ENCODE data around the gene PCDHGA7. TPM values are rescaled to one million over a fixed set of nuclear protein-coding genes. Genes with fewer than 3 reads are reported as not detected.
"Not testable (repeated sequence)": the region's sequence is repeated elsewhere in the genome, so short reads cannot be mapped to it uniquely, and the experiment has no call there.

The PCDHGA7 gene
- total RNA-seq, 1 donor: 6.5 TPM

- Histone ChIP-seq H3K79me2 (ENCODE audit: insufficient read depth, low read length) (no peaks in the 10 kb centered on the region), H3K36me3 (ENCODE audit: insufficient read depth, low read length) (peaks cover 4% of the 10 kb centered on the region), H3K27ac (ENCODE audit: low read depth, low read length) (no peak within 1 kb of the TSS), H3K4me2 (ENCODE audit: insufficient read depth, low read length) (no peak within 1 kb of the TSS), H3K4me1 (ENCODE audit: insufficient read depth, low read length) (no peaks in the 10 kb centered on the region), H4K20me1 (ENCODE audit: insufficient read depth, low read length) (no peaks in the 10 kb centered on the region), H3K4me3 (ENCODE audit: insufficient read depth, low read length) (peak within 1 kb of the TSS; percentile 2), H2AFZ (ENCODE audit: low read length) (no peak within 1 kb of the TSS), H3K9me3 (ENCODE audit: low read depth, low read length) (peaks cover 22% of the 10 kb centered on the region), H3K27me3 (ENCODE audit: insufficient read depth, low read length) (no peaks in the 10 kb centered on the region)
- no peak for DNase-seq (ENCODE audit: insufficient read length, low spot score, missing footprints)
- TF ChIP-seq, protein P1, sequence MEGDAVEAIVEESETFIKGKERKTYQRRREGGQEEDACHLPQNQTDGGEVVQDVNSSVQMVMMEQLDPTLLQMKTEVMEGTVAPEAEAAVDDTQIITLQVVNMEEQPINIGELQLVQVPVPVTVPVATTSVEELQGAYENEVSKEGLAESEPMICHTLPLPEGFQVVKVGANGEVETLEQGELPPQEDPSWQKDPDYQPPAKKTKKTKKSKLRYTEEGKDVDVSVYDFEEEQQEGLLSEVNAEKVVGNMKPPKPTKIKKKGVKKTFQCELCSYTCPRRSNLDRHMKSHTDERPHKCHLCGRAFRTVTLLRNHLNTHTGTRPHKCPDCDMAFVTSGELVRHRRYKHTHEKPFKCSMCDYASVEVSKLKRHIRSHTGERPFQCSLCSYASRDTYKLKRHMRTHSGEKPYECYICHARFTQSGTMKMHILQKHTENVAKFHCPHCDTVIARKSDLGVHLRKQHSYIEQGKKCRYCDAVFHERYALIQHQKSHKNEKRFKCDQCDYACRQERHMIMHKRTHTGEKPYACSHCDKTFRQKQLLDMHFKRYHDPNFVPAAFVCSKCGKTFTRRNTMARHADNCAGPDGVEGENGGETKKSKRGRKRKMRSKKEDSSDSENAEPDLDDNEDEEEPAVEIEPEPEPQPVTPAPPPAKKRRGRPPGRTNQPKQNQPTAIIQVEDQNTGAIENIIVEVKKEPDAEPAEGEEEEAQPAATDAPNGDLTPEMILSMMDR (IDR thresholded peaks at IDR 0.05; ENCODE audit: extremely low read depth, low read depth, low read length): peak; percentile 28
Measured at GRCh38 chr5:141392429-141393198, 10.1 kb downstream of the PCDHGA7 start, which contains the start of gene PCDHGA8. PCDHGA8 (plus strand) TSS chr5:141392633; CDS start chr5:141392814, 181 bp downstream.

DNA sequence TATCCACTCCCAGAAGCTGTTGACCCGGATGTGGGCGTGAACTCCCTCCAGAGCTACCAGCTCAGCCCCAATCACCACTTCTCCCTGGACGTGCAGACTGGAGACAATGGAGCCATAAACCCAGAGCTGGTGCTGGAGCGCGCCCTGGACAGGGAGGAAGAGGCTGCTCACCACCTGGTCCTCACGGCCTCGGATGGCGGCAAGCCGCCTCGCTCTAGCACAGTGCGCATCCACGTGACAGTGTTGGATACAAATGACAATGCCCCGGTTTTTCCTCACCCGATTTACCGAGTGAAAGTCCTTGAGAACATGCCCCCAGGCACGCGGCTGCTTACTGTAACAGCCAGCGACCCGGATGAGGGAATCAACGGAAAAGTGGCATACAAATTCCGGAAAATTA, 10.7 kb downstream of the PCDHGA7 start:
- Histone ChIP-seq H3K4me3 (ENCODE audit: insufficient read depth, low read length) (no peak overlapping the region), H3K27ac (ENCODE audit: low read depth, low read length) (no peak overlapping the region), H3K27me3 (ENCODE audit: insufficient read depth, low read length) (no peaks in the 10 kb centered on the region), H3K9me3 (ENCODE audit: low read depth, low read length) (peaks cover 21% of the 10 kb centered on the region), H3K4me2 (ENCODE audit: insufficient read depth, low read length) (no peak overlapping the region), H3K4me1 (ENCODE audit: insufficient read depth, low read length) (no peaks in the 10 kb centered on the region), H3K36me3 (ENCODE audit: insufficient read depth, low read length) (peaks cover 4% of the 10 kb centered on the region), H2AFZ (ENCODE audit: low read length) (no peak overlapping the region), H4K20me1 (ENCODE audit: insufficient read depth, low read length) (no peaks in the 10 kb centered on the region), H3K79me2 (ENCODE audit: insufficient read depth, low read length) (no peaks in the 10 kb centered on the region)
- no peak for DNase-seq (ENCODE audit: insufficient read length, low spot score, missing footprints)
- TF ChIP-seq, protein P1 (IDR thresholded peaks at IDR 0.05; ENCODE audit: extremely low read depth, low read depth, low read length): no peak

- not testable (repeated sequence) for H3K4me1 ChIP-seq (ENCODE audit: insufficient read depth, low read length)
Measured at GRCh38 chr5:141394401-141395187, 12.1 kb downstream of the PCDHGA7 start.

DNA sequence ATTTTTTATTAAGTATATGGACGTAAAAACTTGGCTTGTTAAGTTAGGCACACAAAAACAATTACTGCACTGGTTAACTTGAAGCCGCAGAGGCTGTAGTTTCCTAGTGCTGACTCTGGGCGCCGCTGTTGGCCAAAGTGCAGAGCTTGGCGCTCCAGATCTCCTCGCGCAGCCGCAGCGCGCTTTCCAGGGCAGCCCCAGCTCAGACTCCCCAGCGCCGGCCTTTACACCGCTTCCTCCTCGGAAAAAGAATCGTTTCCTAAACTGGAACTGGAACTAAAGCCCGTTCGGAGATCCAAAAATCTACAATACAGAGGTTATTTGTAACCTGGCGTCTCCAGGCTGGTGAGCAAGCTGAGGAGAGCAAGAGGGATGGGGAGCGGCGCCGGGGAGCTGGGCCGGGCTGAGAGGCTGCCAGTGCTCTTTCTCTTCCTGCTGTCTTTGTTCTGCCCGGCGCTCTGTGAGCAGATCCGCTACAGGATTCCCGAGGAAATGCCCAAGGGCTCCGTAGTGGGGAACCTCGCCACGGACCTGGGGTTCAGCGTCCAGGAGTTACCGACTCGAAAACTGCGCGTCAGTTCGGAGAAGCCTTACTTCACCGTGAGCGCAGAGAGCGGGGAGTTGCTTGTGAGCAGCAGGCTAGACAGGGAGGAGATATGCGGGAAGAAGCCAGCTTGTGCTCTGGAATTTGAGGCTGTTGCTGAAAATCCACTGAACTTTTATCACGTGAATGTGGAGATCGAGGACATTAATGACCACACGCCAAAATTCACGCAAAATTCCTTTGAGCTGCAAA, 15.4 kb downstream of the PCDHGA7 start, which contains the start of gene PCDHGB5:
Gene PCDHGB5 (plus strand): TSS at position 192 of the 796 bp plus-strand sequence. CDS start 181 bp downstream, at position 373.
- Histone ChIP-seq H3K4me2 (ENCODE audit: insufficient read depth, low read length) (peak within 1 kb of the TSS; percentile 45), H2AFZ (ENCODE audit: low read length) (peak within 1 kb of the TSS; percentile 50), H3K4me3 (ENCODE audit: insufficient read depth, low read length) (peak within 1 kb of the TSS; percentile 70), H3K9me3 (ENCODE audit: low read depth, low read length) (peaks cover 27% of the 10 kb centered on the region)
- not testable (repeated sequence) for DNase-seq (ENCODE audit: insufficient read length, low spot score, missing footprints); H3K4me1 ChIP-seq (ENCODE audit: insufficient read depth, low read length); H4K20me1 ChIP-seq (ENCODE audit: insufficient read depth, low read length); H3K36me3 ChIP-seq (ENCODE audit: insufficient read depth, low read length); H3K27ac ChIP-seq (ENCODE audit: low read depth, low read length); H3K27me3 ChIP-seq (ENCODE audit: insufficient read depth, low read length); H3K79me2 ChIP-seq (ENCODE audit: insufficient read depth, low read length)
- TF ChIP-seq, protein P1 (IDR thresholded peaks at IDR 0.05; ENCODE audit: extremely low read depth, low read depth, low read length): peak; percentile 60

More at GRCh38 chr5:141394401-141395187, 12.1 kb downstream of the PCDHGA7 start:
- peaks cover 23% of the 10 kb centered on the region for H3K9me3 ChIP-seq (ENCODE audit: low read depth, low read length)
- not testable (repeated sequence) for H4K20me1 ChIP-seq (ENCODE audit: insufficient read depth, low read length); H3K79me2 ChIP-seq (ENCODE audit: insufficient read depth, low read length); H3K4me3 ChIP-seq (ENCODE audit: insufficient read depth, low read length); DNase-seq (ENCODE audit: insufficient read length, low spot score, missing footprints); H3K27ac ChIP-seq (ENCODE audit: low read depth, low read length); H3K27me3 ChIP-seq (ENCODE audit: insufficient read depth, low read length); H3K36me3 ChIP-seq (ENCODE audit: insufficient read depth, low read length); H2AFZ ChIP-seq (ENCODE audit: low read length); H3K4me2 ChIP-seq (ENCODE audit: insufficient read depth, low read length)

All from osteoblast (primary cell).